ENCODE data around the gene PLD1.
A peak's percentile ranks its signal among the peaks of the same experiment; 100 is the strongest.

Gene PLD1

GRCh38 chr3:171744158-171744741, 66.0 kb downstream of the PLD1 start:
- DNase-seq: no peak

- DNase-seq: no peak
Measured at GRCh38 chr3:171743327-171744157, 66.7 kb downstream of the PLD1 start.

GRCh38 chr3:171741377-171741776, 68.9 kb downstream of the PLD1 start:
- peak in 1 of 2 experiments; percentile 17 for DNase-seq

GRCh38 chr3:171736556-171736955, 73.7 kb downstream of the PLD1 start:
- no peak for DNase-seq

GRCh38 chr3:171733561-171733960, 76.7 kb downstream of the PLD1 start:
- DNase-seq: no peak

- DNase-seq: no peak
Measured at GRCh38 chr3:171732756-171733155, 77.5 kb downstream of the PLD1 start.

GRCh38 chr3:171731691-171732090, 78.6 kb downstream of the PLD1 start:
- DNase-seq: no peak

GRCh38 chr3:171729452-171730334, 80.6 kb downstream of the PLD1 start:
- no peak for DNase-seq

GRCh38 chr3:171727288-171727687, 83.0 kb downstream of the PLD1 start:
- no peak for DNase-seq

GRCh38 chr3:171718493-171719185, 91.6 kb downstream of the PLD1 start:
- DNase-seq: peak; percentile 18 to 74

GRCh38 chr3:171715155-171715554, 95.1 kb downstream of the PLD1 start:
- DNase-seq: no peak

GRCh38 chr3:171712171-171712938, 97.9 kb downstream of the PLD1 start:
- no peak for DNase-seq

- no peak for DNase-seq
Measured at GRCh38 chr3:171711461-171712170, 98.7 kb downstream of the PLD1 start.

GRCh38 chr3:171710359-171710758, 99.9 kb downstream of the PLD1 start:
- DNase-seq: no peak

GRCh38 chr3:171704814-171705213, 105.5 kb downstream of the PLD1 start:
- DNase-seq: no peak

- peak in 1 of 2 experiments; percentile 64 for DNase-seq
Measured at GRCh38 chr3:171704002-171704401, 106.3 kb downstream of the PLD1 start.

GRCh38 chr3:171703144-171703543, 107.1 kb downstream of the PLD1 start:
- DNase-seq: no peak

GRCh38 chr3:171700653-171701052, 109.6 kb downstream of the PLD1 start:
- DNase-seq: no peak

GRCh38 chr3:171700157-171700556, 110.1 kb downstream of the PLD1 start:
- DNase-seq: no peak

GRCh38 chr3:171699601-171700000, 110.7 kb downstream of the PLD1 start:
- DNase-seq: no peak

- no peak for DNase-seq
Measured at GRCh38 chr3:171696805-171697204, 113.5 kb downstream of the PLD1 start.
